ENCODE data around the gene ATP9A.

ATP9A gene

DNA sequence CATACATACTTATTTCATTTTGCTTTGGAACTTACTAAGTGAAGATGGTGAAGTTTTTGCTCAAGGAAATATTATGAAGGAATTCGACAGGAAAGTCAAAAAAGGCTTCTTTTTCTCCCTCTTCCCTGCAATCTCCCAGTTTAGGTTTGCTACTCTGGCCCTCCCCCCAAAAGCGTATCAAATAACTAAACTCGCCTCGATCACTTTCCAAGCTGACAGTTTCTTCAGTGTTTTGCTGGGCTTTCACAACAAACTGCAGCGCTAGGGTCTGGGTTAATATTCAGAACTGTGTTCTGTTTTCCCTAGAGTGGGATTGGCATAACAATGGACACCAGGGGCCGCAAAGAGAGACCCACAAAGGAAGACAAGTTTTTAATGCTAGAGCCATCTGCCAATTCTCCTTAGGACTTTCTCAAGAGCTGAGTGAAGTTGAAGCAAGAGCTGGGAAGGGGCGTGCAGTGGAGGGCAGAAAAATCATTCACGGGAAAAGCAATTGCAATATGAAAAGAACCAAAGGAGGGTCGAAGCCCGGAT lies 57.8 kb downstream of the ATP9A start:
- H3F3A ChIP-seq (ENCODE audit: insufficient read depth, low read length) = no peaks in the 10 kb centered on the region
- H3K79me2 ChIP-seq (ENCODE audit: insufficient read depth, low read length) = no peaks in the 10 kb centered on the region
- H3K4me1 ChIP-seq (ENCODE audit: insufficient read depth, low read length, severe bottlenecking) = no peaks in the 10 kb centered on the region
- no peaks in the 10 kb centered on the region; the same call in 1 of the 2 replicates for H3K27me3 ChIP-seq (ENCODE audit: insufficient read depth, low read length)
- H3K9me3 ChIP-seq (ENCODE audit: low read length) = no peaks in the 10 kb centered on the region
- H3K4me3 ChIP-seq (ENCODE audit: low read depth, low read length, poor library complexity, severe bottlenecking) = no peak overlapping the region
- no peak overlapping the region for H3K27ac ChIP-seq (ENCODE audit: low read depth, low read length, poor library complexity, severe bottlenecking)
- TF ChIP-seq, protein P1, sequence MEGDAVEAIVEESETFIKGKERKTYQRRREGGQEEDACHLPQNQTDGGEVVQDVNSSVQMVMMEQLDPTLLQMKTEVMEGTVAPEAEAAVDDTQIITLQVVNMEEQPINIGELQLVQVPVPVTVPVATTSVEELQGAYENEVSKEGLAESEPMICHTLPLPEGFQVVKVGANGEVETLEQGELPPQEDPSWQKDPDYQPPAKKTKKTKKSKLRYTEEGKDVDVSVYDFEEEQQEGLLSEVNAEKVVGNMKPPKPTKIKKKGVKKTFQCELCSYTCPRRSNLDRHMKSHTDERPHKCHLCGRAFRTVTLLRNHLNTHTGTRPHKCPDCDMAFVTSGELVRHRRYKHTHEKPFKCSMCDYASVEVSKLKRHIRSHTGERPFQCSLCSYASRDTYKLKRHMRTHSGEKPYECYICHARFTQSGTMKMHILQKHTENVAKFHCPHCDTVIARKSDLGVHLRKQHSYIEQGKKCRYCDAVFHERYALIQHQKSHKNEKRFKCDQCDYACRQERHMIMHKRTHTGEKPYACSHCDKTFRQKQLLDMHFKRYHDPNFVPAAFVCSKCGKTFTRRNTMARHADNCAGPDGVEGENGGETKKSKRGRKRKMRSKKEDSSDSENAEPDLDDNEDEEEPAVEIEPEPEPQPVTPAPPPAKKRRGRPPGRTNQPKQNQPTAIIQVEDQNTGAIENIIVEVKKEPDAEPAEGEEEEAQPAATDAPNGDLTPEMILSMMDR (IDR thresholded peaks at IDR 0.05; ENCODE audit: low read length) = no peak
- no peak for TF ChIP-seq EZH2 (IDR thresholded peaks at IDR 0.05; ENCODE audit: borderline replicate concordance, low read length)
- no peak overlapping the region for H3K4me2 ChIP-seq (ENCODE audit: low read length)
- no peaks in the 10 kb centered on the region for H4K20me1 ChIP-seq (ENCODE audit: insufficient read depth, low read length)
- H3K9me2 ChIP-seq (ENCODE audit: low read depth, low read length) = no peaks in the 10 kb centered on the region
- H3K9ac ChIP-seq (ENCODE audit: low read length) = no peak overlapping the region
- no peaks in the 10 kb centered on the region for H3K36me3 ChIP-seq (ENCODE audit: insufficient read depth, low read length)
- no peak overlapping the region for H2AFZ ChIP-seq (ENCODE audit: low read length)

DNA sequence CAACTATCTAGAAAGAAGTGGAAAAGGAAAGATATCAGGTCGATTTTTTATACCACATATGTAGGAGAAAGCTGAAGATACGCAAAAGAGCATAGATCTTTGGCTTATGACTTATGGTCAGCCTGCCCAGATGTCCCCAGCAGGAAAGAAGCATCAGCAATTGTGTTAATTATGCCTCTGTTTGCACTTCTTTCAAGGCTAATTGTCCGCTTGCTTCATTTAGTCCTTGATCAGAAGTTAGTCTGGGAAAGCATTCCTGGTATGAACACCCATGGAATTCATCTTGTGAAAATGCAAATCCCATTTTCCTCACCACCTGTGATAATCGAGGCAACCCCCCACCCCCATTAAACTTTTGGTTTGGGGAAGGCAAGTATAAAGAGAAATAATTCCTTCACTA lies 62.8 kb downstream of the ATP9A start:
- TF ChIP-seq, protein P1 (IDR thresholded peaks at IDR 0.05; ENCODE audit: low read length) = no peak
- Histone ChIP-seq H3K9ac (ENCODE audit: low read length) (no peak overlapping the region), H3K9me2 (ENCODE audit: low read depth, low read length) (no peaks in the 10 kb centered on the region), H3K9me3 (ENCODE audit: low read length) (no peaks in the 10 kb centered on the region), H3K27me3 (ENCODE audit: insufficient read depth, low read length) (peaks cover 3% of the 10 kb centered on the region; the same call in 1 of the 2 replicates), H4K20me1 (ENCODE audit: insufficient read depth, low read length) (no peaks in the 10 kb centered on the region), H3K4me3 (ENCODE audit: low read depth, low read length, poor library complexity, severe bottlenecking) (no peak overlapping the region), H3K79me2 (ENCODE audit: insufficient read depth, low read length) (no peaks in the 10 kb centered on the region), H3K27ac (ENCODE audit: low read depth, low read length, poor library complexity, severe bottlenecking) (no peak overlapping the region), H2AFZ (ENCODE audit: low read length) (no peak overlapping the region), H3K4me1 (ENCODE audit: insufficient read depth, low read length, severe bottlenecking) (no peaks in the 10 kb centered on the region), H3F3A (ENCODE audit: insufficient read depth, low read length) (no peaks in the 10 kb centered on the region), H3K4me2 (ENCODE audit: low read length) (no peak overlapping the region), H3K36me3 (ENCODE audit: insufficient read depth, low read length) (no peaks in the 10 kb centered on the region)

DNA sequence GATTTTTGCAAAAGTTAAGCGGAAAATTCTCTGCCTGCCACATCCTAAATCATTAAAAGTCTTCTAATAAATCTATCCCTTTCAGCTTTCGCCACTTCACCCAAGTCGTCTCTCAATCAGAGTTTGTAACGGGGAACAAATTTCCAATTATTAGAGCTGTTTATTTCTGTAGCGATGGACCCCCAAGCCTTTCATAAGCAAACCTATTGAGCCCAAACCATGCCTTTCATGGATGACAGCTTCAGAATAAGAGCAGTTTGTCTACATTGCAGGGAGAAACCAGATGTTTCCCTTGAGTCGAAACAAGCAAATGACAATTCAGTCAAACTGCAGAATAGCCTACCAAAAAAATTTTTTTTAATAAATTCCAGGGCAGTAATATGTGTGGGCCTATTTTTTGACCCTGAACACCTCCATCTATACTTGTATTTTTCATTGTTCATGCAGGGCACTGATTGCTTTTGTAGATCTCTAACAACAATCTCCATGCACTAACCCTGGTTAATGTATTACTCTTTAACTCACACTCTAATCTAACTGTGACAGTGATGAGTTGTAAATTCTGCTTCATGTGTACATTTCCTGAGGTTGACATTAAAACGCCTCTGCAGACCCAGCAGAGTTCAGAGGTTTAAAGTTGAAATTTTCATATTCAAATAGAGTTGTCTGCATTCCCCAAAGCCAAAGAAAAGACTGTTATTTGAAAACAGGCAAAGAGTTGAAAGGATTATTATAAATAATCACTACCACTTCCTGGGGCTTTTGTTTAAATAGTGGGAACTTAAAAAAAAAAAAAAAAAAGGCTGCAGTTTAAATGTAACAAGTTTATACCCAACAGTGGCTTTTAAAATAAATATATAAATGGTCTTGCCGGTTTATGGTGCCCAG lies 64.5 kb downstream of the ATP9A start:
- H3K4me1 ChIP-seq (ENCODE audit: insufficient read depth, low read length, severe bottlenecking) = no peaks in the 10 kb centered on the region
- H3K4me3 ChIP-seq (ENCODE audit: low read depth, low read length, poor library complexity, severe bottlenecking) = no peak overlapping the region
- peaks cover 3% of the 10 kb centered on the region; the same call in 1 of the 2 replicates for H3K27me3 ChIP-seq (ENCODE audit: insufficient read depth, low read length)
- H3K4me2 ChIP-seq (ENCODE audit: low read length) = no peak overlapping the region
- H3K9me3 ChIP-seq (ENCODE audit: low read length) = no peaks in the 10 kb centered on the region
- H3F3A ChIP-seq (ENCODE audit: insufficient read depth, low read length) = no peaks in the 10 kb centered on the region
- H2AFZ ChIP-seq (ENCODE audit: low read length) = no peak overlapping the region
- no peaks in the 10 kb centered on the region for H3K36me3 ChIP-seq (ENCODE audit: insufficient read depth, low read length)
- H3K9ac ChIP-seq (ENCODE audit: low read length) = no peak overlapping the region
- H4K20me1 ChIP-seq (ENCODE audit: insufficient read depth, low read length) = no peaks in the 10 kb centered on the region
- H3K9me2 ChIP-seq (ENCODE audit: low read depth, low read length) = no peaks in the 10 kb centered on the region
- no peak overlapping the region for H3K27ac ChIP-seq (ENCODE audit: low read depth, low read length, poor library complexity, severe bottlenecking)
- TF ChIP-seq, protein P1 (IDR thresholded peaks at IDR 0.05; ENCODE audit: low read length) = no peak
- no peak for TF ChIP-seq EZH2 (IDR thresholded peaks at IDR 0.05; ENCODE audit: borderline replicate concordance, low read length)
- no peaks in the 10 kb centered on the region for H3K79me2 ChIP-seq (ENCODE audit: insufficient read depth, low read length)
